ENCODE results near the gene TNFAIP2. TPM values are rescaled to one million over a fixed set of nuclear protein-coding genes. Genes with fewer than 3 reads are reported as not detected.
"Not testable (repeated sequence)": the region's sequence is repeated elsewhere in the genome, so short reads cannot be mapped to it uniquely, and the experiment has no call there.

TNFAIP2 gene
- total RNA-seq, 2 experiments from 2014 or later, result 1.7 to 1.8 TPM

DNA sequence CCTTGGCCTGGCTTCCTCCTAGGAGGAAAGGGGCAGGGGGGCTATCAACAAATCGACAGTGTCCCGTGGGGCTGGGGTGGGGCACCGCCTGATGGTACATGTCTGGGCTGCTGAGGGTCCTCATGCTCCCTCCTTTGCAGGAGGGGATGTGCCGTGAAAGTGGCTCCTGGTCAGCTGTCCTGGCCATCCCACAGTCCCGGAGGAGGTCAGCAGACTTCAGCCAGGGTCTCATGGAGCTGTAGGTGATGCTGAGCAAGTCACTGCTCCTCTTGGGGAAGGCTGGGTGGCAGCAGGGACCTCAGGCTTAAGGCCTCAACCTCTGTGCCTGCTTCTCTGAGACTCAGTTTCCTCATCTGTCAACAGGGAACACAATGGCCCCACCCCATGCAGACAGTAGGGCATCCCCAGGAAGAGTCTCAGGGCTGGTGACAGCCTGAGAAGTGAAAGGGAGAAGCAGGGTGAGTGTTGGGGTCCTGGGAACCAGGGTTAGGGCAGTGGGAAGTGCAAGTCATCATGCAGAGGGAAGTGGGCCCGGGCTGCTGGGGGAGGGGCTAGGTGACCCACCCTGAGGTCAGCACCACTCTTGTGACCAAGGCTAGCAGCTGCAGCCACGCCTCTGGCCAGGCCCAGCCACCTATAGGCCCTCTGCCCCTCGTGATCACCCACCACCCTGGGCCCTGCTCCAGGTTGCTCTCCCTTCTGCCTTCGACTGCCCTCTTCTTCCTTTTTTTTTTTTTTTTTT, 4.4 kb upstream of the TNFAIP2 start:
- ChIA-PET CTCF (interaction anchor here (1.4 kb wide), 2 partner anchors 14 to 19 kb away, joined by 3 to 4 read pairs; no protein-coding TSS in a partner anchor), POLR2A (no interaction called here)
- H3K4me1 Mint-ChIP-seq, result peaks cover 4% of the 10 kb centered on the region
- no peak overlapping the region for H3K27ac Mint-ChIP-seq
- no peak for DNase-seq
- no peaks in the 10 kb centered on the region for H3K36me3 Mint-ChIP-seq (ENCODE audit: low read depth)
- intact Hi-C loops (cut with DNase I, micrococcal nuclease), result no loop called here
- no peak overlapping the region for H3K4me3 Mint-ChIP-seq
- no peak for ATAC-seq
- no peaks in the 10 kb centered on the region for H3K9me3 Mint-ChIP-seq (ENCODE audit: low read depth)
- peaks cover 18% of the 10 kb centered on the region for H3K27me3 Mint-ChIP-seq

DNA sequence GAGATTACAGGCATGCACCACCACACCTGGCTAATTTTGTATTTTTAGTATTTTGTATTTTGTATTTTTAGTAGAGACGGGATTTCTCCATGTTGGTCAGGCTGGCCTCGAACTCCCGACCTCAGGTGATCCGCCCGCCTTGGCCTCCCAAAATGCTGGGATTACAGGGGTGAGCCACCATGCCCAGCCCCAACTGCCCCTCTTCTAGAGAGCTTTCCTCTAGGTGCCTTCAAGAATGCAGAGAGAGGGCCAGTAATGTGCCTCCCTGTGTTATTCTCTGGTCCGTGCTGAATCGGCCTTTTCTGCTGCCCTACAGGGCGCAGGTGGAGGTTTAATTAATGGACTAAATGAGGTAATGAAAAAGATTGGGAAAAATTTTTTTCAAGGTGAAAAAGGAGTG, 3.7 kb upstream of the TNFAIP2 start:
- H3K4me1 Mint-ChIP-seq; H3K27ac Mint-ChIP-seq; intact Hi-C loops (cut with DNase I, micrococcal nuclease); POLR2A ChIA-PET; ATAC-seq; DNase-seq; H3K4me3 Mint-ChIP-seq; H3K36me3 Mint-ChIP-seq (ENCODE audit: low read depth); H3K9me3 Mint-ChIP-seq (ENCODE audit: low read depth): not testable (repeated sequence)
- CTCF ChIA-PET, result interaction anchor here (0.9 to 1.4 kb wide), 2 partner anchors 20 to 40 kb away, joined by 3 to 4 read pairs; no protein-coding TSS in a partner anchor
- H3K27me3 Mint-ChIP-seq, result peaks cover 23% of the 10 kb centered on the region

DNA sequence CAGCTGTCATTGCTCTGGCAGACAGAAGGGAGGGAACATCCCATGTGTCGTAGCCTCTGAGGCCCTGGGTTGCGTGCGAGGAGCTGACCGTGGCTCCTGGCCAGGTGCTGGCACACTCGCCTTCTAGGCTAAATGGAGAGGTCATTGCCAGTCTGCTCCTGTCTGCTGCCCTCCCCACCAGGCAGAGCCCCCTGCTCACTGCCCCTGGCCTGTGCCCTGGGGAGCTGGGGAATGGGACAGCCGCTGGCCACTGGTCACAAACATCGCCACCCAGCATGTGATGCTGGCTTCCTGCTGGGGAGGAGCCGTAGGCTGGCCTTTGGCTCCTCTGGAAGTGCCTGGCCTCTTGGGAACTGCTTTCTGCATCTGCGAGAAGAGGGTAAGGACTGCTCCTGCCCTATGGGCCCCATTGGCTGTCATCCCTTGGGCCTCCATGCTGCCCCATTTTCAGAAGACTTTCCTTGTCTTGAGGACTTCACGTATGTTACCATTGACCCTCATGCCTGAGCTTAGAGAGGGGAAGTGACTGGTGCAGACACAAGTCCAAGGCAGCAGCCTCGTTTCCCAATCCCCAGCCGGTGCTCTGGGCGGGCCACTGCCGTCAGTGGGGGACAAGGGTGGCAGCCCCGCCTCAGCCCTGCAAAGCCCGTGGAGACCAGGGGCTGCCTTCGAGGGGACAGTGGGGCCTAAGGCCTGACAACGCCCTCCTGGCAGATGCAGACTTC, 2.0 kb upstream of the TNFAIP2 start:
- H3K27ac Mint-ChIP-seq, result no peak overlapping the region
- peaks cover 23% of the 10 kb centered on the region for H3K27me3 Mint-ChIP-seq
- no peaks in the 10 kb centered on the region for H3K4me1 Mint-ChIP-seq
- DNase-seq (no peak), ATAC-seq (no peak)
- intact Hi-C loops (cut with DNase I, micrococcal nuclease), result no loop called here
- no peaks in the 10 kb centered on the region for H3K36me3 Mint-ChIP-seq (ENCODE audit: low read depth)
- CTCF ChIA-PET, result interaction anchor here (0.5 to 1.1 kb wide), 2 partner anchors 15 to 16 kb away, joined by 3 to 4 read pairs; no protein-coding TSS in a partner anchor
- POLR2A ChIA-PET, result no interaction called here
- H3K9me3 Mint-ChIP-seq (ENCODE audit: low read depth), result no peaks in the 10 kb centered on the region
- no peak overlapping the region for H3K4me3 Mint-ChIP-seq

DNA sequence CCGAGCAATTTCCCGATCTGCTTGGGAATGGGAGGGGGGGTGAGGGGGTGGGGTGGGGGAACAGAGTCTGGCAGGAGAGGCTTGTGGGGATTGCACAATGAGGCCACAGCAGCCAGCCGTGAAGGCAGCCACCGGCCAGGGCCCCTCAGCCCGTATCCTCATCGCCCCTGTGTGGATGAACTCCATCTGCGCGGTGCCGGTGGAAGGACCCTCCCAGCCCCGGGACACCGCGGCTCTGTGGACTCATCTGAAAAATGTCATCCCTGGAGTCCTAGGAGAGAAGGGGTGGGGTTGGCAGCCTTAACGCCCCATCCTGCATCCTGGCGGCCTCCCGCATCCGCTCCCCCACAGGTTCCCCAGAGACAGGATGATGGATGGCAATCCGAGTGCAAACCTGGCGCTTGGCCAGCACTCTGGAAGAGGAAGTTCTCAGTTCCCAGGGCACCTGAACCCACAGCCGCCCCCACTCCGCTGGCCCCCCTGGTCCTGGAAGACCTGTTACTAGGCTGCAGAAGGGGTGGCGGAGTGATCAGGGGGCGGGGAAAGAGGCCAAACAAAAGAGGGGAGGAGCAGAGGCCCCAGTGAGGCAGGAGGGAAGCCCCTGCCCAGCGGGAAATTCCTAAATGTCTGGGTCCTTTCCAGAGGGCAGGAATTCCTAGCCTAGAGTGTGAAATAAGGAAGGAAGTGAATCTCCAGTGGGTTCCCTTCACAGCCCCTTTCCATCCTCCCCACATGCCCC, 1.2 kb upstream of the TNFAIP2 start:
- Mint-ChIP-seq H3K27ac (no peak overlapping the region), H3K4me1 (no peaks in the 10 kb centered on the region), H3K9me3 (ENCODE audit: low read depth) (no peaks in the 10 kb centered on the region), H3K36me3 (ENCODE audit: low read depth) (no peaks in the 10 kb centered on the region), H3K4me3 (no peak overlapping the region), H3K27me3 (peaks cover 23% of the 10 kb centered on the region)
- ChIA-PET CTCF (no interaction called here), POLR2A (no interaction called here)
- intact Hi-C loops (cut with DNase I, micrococcal nuclease), result no loop called here
- DNase-seq, result no peak
- ATAC-seq, result no peak

DNA sequence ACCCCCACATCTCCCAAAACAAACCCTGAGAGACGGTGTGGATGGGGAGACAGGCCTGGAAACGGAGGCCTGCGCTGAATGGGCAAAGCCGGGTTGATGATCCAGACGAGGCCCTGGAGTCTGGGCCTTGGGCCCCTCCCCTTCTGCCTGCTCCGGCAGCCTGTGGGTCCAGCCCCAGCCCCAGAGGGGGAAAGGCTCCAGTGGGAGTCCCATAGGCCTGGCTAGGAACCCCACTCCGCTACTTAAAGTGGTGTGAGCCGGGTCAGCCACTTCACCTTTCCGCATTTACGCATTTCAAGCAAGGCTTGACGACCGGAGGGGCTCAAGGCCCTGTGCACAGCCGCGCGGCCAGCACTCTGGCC, 695 bp upstream of the TNFAIP2 start:
- ChIA-PET POLR2A (no interaction called here), CTCF (no interaction called here)
- Mint-ChIP-seq H3K4me1 (no peaks in the 10 kb centered on the region), H3K4me3 (no peak overlapping the region), H3K36me3 (ENCODE audit: low read depth) (no peaks in the 10 kb centered on the region), H3K27me3 (peaks cover 23% of the 10 kb centered on the region), H3K27ac (no peak overlapping the region), H3K9me3 (ENCODE audit: low read depth) (no peaks in the 10 kb centered on the region)
- DNase-seq (no peak), ATAC-seq (no peak)
- intact Hi-C loops (cut with DNase I, micrococcal nuclease), result no loop called here

DNA sequence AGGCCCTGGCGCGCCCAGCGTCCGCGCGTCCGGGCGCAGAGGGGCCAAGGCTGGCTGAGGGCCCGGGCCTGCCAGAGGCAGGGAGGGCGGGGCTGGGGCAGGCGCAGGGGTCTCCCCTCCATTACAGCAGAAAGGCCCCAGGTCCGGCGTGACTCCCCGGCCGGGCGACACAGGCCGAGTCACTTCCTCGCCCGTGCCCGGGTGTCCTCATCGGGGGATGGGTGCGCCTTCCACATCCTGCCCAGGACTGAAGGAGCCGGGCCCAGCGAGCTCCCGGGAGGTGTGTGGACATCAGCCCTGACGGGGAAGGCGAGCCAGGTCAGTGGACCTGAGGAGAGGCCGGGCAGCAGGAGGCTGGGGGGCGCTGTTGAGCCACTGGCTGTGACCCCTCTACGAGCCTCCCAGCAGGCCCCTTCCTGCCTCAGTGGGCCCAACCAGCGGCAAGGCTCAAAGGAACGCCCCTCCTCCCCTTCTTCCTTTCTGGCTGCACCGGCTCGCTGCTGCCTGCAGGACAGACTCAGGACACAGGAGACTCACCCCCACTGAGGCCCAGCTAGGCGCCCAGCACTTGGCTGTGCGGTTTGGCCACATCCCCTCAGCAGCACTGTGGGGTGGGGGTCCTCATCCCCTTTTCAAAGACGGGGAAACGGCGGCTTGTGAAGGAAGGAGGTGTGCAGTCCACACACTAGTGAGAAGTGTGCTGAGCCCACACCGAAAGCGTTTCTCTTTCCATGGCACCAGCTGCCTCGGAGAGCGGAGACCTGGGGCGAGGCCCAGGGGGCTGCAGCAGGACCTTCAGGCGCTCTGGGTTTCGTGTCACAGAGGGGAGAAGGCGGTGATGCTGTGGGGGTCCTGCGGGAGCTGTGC, 606 bp downstream of the TNFAIP2 start:
- no peaks in the 10 kb centered on the region for H3K9me3 Mint-ChIP-seq (ENCODE audit: low read depth)
- no peak overlapping the region for H3K4me3 Mint-ChIP-seq
- H3K4me1 Mint-ChIP-seq, result no peaks in the 10 kb centered on the region
- no peak for DNase-seq
- no peak overlapping the region for H3K27ac Mint-ChIP-seq
- ATAC-seq, result peak; percentile 23
- H3K36me3 Mint-ChIP-seq (ENCODE audit: low read depth), result no peaks in the 10 kb centered on the region
- CTCF ChIA-PET, result no interaction called here
- POLR2A ChIA-PET, result no interaction called here
- peaks cover 21% of the 10 kb centered on the region for H3K27me3 Mint-ChIP-seq
- intact Hi-C loops (cut with DNase I, micrococcal nuclease), result no loop called here

DNA sequence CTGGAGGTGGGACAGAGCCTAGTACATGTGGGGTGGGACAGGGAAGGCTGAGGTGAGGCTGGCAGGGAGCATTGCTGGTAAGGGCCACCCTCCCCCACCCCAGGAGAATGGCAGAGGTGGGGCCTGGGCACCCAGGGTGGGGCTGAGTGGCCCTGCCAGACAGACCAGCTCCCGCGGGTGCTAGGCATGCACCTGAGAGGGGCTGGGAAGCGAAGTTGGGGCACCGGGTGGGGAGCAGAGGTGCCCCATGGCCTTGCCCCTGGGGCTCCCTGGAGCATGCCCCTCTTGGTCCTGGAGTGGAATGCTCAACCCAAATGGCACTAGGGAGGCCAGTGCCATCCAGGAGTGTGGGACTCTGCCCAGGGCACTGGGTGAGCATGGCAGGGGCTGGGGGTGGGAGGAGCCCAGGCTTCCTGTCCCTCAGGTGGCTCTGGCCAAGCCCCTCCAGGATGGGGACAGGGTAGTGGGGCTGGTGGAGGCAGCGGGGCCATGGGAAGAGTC, 1.3 kb downstream of the TNFAIP2 start:
- Mint-ChIP-seq H3K9me3 (ENCODE audit: low read depth) (no peaks in the 10 kb centered on the region), H3K27me3 (peaks cover 21% of the 10 kb centered on the region), H3K4me3 (no peak overlapping the region), H3K36me3 (ENCODE audit: low read depth) (no peaks in the 10 kb centered on the region), H3K4me1 (no peaks in the 10 kb centered on the region), H3K27ac (no peak overlapping the region)
- DNase-seq (no peak), ATAC-seq (no peak)
- ChIA-PET POLR2A (no interaction called here), CTCF (no interaction called here)
- intact Hi-C loops (cut with DNase I, micrococcal nuclease), result no loop called here

DNA sequence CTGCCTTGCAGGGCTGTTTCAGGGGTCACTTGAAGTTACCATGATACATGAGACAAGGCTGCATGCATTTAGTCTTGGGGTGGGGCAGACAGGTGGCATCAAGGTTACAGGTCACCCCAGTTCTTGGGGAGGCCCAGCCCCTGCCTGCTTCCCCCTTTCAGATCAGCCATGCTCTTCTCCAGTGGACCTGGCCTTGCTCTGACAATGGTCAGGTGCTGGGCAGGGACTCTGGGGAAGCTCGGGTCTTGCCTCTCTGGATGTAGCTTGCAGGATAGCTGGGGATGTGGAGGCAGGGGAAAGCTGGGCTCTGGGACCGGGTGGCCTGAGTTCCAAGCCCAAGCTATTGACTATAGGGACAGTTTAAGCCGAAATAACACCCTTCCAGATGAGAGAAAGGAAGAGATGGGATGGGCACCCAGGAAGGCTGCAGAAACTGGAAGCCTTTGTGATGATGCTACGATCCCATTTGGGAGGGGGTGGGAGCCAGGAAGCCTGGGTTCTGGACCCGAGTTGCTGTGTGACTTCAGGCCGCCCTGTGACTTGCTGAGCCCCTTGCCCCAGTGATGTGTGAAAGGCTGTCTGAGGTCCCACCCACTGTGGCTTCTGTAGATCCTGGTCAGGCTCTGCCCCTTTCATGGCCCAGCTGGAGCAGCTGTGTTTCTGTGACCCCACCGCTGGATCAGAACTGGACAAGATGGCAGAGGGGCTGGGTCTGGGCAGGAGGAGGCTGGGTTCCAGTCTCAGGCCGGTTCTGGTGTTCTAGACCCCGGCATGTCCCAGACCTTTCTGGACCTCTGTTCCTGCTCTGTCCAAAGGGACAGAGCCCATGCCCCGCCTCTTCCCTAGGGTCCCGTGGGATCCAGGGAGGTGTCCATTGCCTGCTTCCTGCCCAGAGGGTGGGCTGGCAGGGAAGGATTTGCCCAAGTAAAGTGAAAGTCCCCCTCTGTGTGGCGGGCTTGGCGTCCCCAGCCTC, 2.1 kb downstream of the TNFAIP2 start:
- Mint-ChIP-seq H3K27ac (no peak overlapping the region), H3K36me3 (ENCODE audit: low read depth) (no peaks in the 10 kb centered on the region), H3K4me1 (no peaks in the 10 kb centered on the region), H3K27me3 (peaks cover 16% of the 10 kb centered on the region), H3K4me3 (no peak overlapping the region), H3K9me3 (ENCODE audit: low read depth) (no peaks in the 10 kb centered on the region)
- POLR2A ChIA-PET, result no interaction called here
- no peak for ATAC-seq
- CTCF ChIA-PET, result interaction anchor here (1.0 kb wide), 1 partner anchor 21 kb away, joined by 3 read pairs; no protein-coding TSS in a partner anchor
- no peak for DNase-seq
- intact Hi-C loops (cut with DNase I, micrococcal nuclease), result no loop called here

DNA sequence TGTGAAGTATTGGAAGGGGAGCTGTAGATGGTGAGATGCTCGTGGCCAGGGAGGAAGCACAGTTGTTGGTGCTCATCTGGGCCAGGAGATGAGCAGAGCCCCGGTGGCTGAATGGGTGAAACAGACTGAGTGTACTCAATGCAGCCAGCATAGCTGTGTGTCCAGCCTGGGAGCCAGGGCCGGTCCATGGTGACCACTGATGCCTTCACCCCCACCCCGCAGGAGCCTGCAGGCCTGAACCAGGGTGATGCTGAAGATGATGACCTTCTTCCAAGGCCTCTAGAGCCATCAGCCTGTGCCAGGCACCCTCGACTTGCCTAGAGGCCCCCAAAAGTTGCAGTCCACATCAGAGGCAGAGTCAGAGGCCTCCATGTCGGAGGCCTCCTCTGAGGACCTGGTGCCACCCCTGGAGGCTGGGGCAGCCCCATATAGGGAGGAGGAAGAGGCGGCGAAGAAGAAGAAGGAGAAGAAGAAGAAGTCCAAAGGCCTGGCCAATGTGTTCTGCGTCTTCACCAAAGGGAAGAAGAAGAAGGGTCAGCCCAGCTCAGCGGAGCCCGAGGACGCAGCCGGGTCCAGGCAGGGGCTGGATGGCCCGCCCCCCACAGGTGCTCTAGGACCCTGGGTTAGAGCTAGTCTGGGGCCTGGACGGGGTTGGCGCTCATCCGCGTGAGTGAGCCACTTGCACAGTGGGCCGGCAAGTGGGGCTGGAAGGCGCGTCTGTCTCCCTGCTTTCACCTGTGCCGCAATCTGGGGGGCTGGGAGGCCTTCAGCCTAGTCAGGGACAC, 3.0 kb downstream of the TNFAIP2 start:
- DNase-seq, result no peak
- intact Hi-C loops (cut with DNase I, micrococcal nuclease), result no loop called here
- CTCF ChIA-PET, result interaction anchor here (1.0 kb wide), 1 partner anchor 21 kb away, joined by 3 read pairs; no protein-coding TSS in a partner anchor

DNA sequence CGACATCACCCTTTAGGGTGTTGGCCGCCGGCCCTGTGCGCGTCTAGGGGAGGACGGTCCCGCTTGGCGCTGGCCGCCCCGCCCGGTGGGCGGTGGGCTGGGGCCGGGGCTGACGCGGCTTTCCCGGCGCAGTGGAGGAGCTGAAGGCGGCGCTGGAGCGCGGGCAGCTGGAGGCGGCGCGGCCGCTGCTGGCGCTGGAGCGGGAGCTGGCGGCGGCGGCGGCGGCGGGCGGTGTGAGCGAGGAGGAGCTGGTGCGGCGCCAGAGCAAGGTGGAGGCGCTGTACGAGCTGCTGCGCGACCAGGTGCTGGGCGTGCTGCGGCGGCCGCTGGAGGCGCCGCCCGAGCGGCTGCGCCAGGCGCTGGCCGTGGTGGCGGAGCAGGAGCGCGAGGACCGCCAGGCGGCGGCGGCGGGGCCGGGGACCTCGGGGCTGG, 3.6 kb downstream of the TNFAIP2 start:
- ChIA-PET POLR2A (no interaction called here), CTCF (no interaction called here)
- no peaks in the 10 kb centered on the region for H3K4me1 Mint-ChIP-seq
- H3K27me3 Mint-ChIP-seq, result peaks cover 12% of the 10 kb centered on the region
- no peaks in the 10 kb centered on the region for H3K9me3 Mint-ChIP-seq (ENCODE audit: low read depth)
- H3K36me3 Mint-ChIP-seq (ENCODE audit: low read depth), result no peaks in the 10 kb centered on the region
- intact Hi-C loops (cut with DNase I, micrococcal nuclease), result no loop called here
- H3K27ac Mint-ChIP-seq, result no peak overlapping the region
- H3K4me3 Mint-ChIP-seq, result no peak overlapping the region
- DNase-seq (no peak), ATAC-seq (no peak)

More for the DNA sequence above, 3.0 kb downstream of the TNFAIP2 start:
- Mint-ChIP-seq H3K36me3 (ENCODE audit: low read depth) (no peaks in the 10 kb centered on the region), H3K27me3 (peaks cover 15% of the 10 kb centered on the region), H3K9me3 (ENCODE audit: low read depth) (no peaks in the 10 kb centered on the region), H3K27ac (no peak overlapping the region), H3K4me3 (no peak overlapping the region), H3K4me1 (no peaks in the 10 kb centered on the region)
- ATAC-seq, result no peak
- POLR2A ChIA-PET, result no interaction called here
